Measurements from ENCODE around the gene LRMDA.

LRMDA gene

GRCh38 chr10:75987616-75988015, 556.2 kb downstream of the LRMDA start:
- H3K4me3 ChIP-seq (ENCODE audit: low read depth in 1 of 2, low read length in 2 of 2), result no peak overlapping the region
- H3K4me2 ChIP-seq (ENCODE audit: insufficient read depth, low read length), result no peak overlapping the region
- no peak overlapping the region for H3K27ac ChIP-seq (ENCODE audit: low read length)
- no peak for DNase-seq
- H2AFZ ChIP-seq (ENCODE audit: low read depth, low read length), result no peak overlapping the region
- H3K9ac ChIP-seq (ENCODE audit: low read depth, low read length), result no peak overlapping the region
- H3K36me3 ChIP-seq (ENCODE audit: insufficient read depth, low read length), result no peaks in the 10 kb centered on the region
- no peaks in the 10 kb centered on the region for H3K9me3 ChIP-seq (ENCODE audit: insufficient read depth, low read length, severe bottlenecking)
- TF ChIP-seq EZH2 (IDR thresholded peaks at IDR 0.05; ENCODE audit: borderline replicate concordance, low read depth, low read length, severe bottlenecking) (no peak), CTCF (IDR thresholded peaks at IDR 0.05; ENCODE audit: borderline replicate concordance, extremely low read depth, low read length, poor library complexity, severe bottlenecking) (no peak)
- no peaks in the 10 kb centered on the region for H3K79me2 ChIP-seq (ENCODE audit: insufficient read depth, low read length)
- no peaks in the 10 kb centered on the region for H3K4me1 ChIP-seq (ENCODE audit: insufficient read depth, low read length)
- no peaks in the 10 kb centered on the region for H4K20me1 ChIP-seq (ENCODE audit: insufficient read depth, low read length)
- ATAC-seq (ENCODE audit: insufficient read depth, low read depth), result no peak
- no peaks in the 10 kb centered on the region for H3K27me3 ChIP-seq (ENCODE audit: insufficient read depth, low read length, poor library complexity)

- no peaks in the 10 kb centered on the region for H3K79me2 ChIP-seq (ENCODE audit: insufficient read depth, low read length)
- H3K9ac ChIP-seq (ENCODE audit: low read depth, low read length), result no peak overlapping the region
- ATAC-seq (ENCODE audit: insufficient read depth, low read depth), result no peak
Observed at GRCh38 chr10:75994357-75995040, 563.1 kb downstream of the LRMDA start.

GRCh38 chr10:75995041-75995430, 563.6 kb downstream of the LRMDA start:
- TF ChIP-seq EZH2 (IDR thresholded peaks at IDR 0.05; ENCODE audit: borderline replicate concordance, low read depth, low read length, severe bottlenecking) (no peak), CTCF (IDR thresholded peaks at IDR 0.05; ENCODE audit: borderline replicate concordance, extremely low read depth, low read length, poor library complexity, severe bottlenecking) (no peak)
- H3K36me3 ChIP-seq (ENCODE audit: insufficient read depth, low read length), result no peaks in the 10 kb centered on the region
- no peaks in the 10 kb centered on the region for H3K79me2 ChIP-seq (ENCODE audit: insufficient read depth, low read length)
- H3K4me1 ChIP-seq (ENCODE audit: insufficient read depth, low read length), result no peaks in the 10 kb centered on the region
- ATAC-seq (ENCODE audit: insufficient read depth, low read depth), result no peak
- no peak overlapping the region for H3K4me2 ChIP-seq (ENCODE audit: insufficient read depth, low read length)
- H3K27ac ChIP-seq (ENCODE audit: low read length), result no peak overlapping the region
- no peaks in the 10 kb centered on the region for H3K9me3 ChIP-seq (ENCODE audit: insufficient read depth, low read length, severe bottlenecking)
- DNase-seq, result no peak
- H3K27me3 ChIP-seq (ENCODE audit: insufficient read depth, low read length, poor library complexity), result peaks cover 2% of the 10 kb centered on the region
- H3K9ac ChIP-seq (ENCODE audit: low read depth, low read length), result no peak overlapping the region
- no peak overlapping the region for H3K4me3 ChIP-seq (ENCODE audit: low read depth in 1 of 2, low read length in 2 of 2)
- no peaks in the 10 kb centered on the region for H4K20me1 ChIP-seq (ENCODE audit: insufficient read depth, low read length)
- H2AFZ ChIP-seq (ENCODE audit: low read depth, low read length), result no peak overlapping the region

More at GRCh38 chr10:75994357-75995040, 563.1 kb downstream of the LRMDA start:
- Histone ChIP-seq H3K27ac (ENCODE audit: low read length) (no peak overlapping the region), H3K36me3 (ENCODE audit: insufficient read depth, low read length) (no peaks in the 10 kb centered on the region), H3K4me1 (ENCODE audit: insufficient read depth, low read length) (no peaks in the 10 kb centered on the region), H3K4me3 (ENCODE audit: low read depth in 1 of 2, low read length in 2 of 2) (no peak overlapping the region), H3K4me2 (ENCODE audit: insufficient read depth, low read length) (no peak overlapping the region), H3K27me3 (ENCODE audit: insufficient read depth, low read length, poor library complexity) (peaks cover 2% of the 10 kb centered on the region), H3K9me3 (ENCODE audit: insufficient read depth, low read length, severe bottlenecking) (no peaks in the 10 kb centered on the region), H2AFZ (ENCODE audit: low read depth, low read length) (no peak overlapping the region), H4K20me1 (ENCODE audit: insufficient read depth, low read length) (no peaks in the 10 kb centered on the region)
- TF ChIP-seq CTCF (IDR thresholded peaks at IDR 0.05; ENCODE audit: borderline replicate concordance, extremely low read depth, low read length, poor library complexity, severe bottlenecking), result no peak
- TF ChIP-seq EZH2 (IDR thresholded peaks at IDR 0.05; ENCODE audit: borderline replicate concordance, low read depth, low read length, severe bottlenecking), result no peak
- no peak for DNase-seq

Data from DND-41 (cell line).